ENCODE results near the gene SLC23A1. TPM values are rescaled to one million over a fixed set of nuclear protein-coding genes. Genes with fewer than 3 reads are reported as not detected.

Gene SLC23A1
- total and polyA plus RNA-seq, 2 of the 13 experiments (the other 11 are each of a cell fraction or from before 2014, with no cell fraction given) = 6.0 to 6.6 TPM

GRCh38 chr5:139391570-139392323 lies 8.7 kb upstream of the SLC23A1 start:
- H3K36me3 ChIP-seq (replicated peaks in 1 of 2; ENCODE audit: control insufficient read depth in 1 of 2, insufficient read depth in 2 of 2, low read length in 2 of 2) = no peaks in the 10 kb centered on the region
- no peak overlapping the region for H3K4me3 ChIP-seq (replicated peaks in 1 of 3; ENCODE audit: insufficient read depth in 1 of 3, low read depth in 2 of 3, low read length in 3 of 3)
- in situ Hi-C loops (cut with HindIII; ENCODE audit: extremely low pct_ligation_motif_present, low pct_unique_long_range_greater_than_20kb) = no loop called here
- H3K79me2 ChIP-seq (ENCODE audit: insufficient read depth, low read length) = no peaks in the 10 kb centered on the region
- H4K20me1 ChIP-seq (ENCODE audit: insufficient read depth, low read length) = no peaks in the 10 kb centered on the region
- H3K27me3 ChIP-seq (ENCODE audit: control insufficient read depth in 1 of 2, insufficient read depth in 2 of 2, low read length in 2 of 2) = no peaks in the 10 kb centered on the region
- CTCF ChIA-PET (ENCODE audit: low intra/inter-chr PET ratio, low total read pairs) = no interaction called here
- DNase-seq (ENCODE audit: low spot score) (no peak), FAIRE-seq (no peak), ATAC-seq (no peak)
- WGBS (ENCODE audit: low lambda C conversion rate) = 93% methylated on average over 32 of the region's 33 CpGs
- BruUV-seq (replicated peaks) = no TSS peak
- peaks cover 54% of the 10 kb centered on the region for H3K4me1 ChIP-seq (ENCODE audit: insufficient read depth, low read length)
- no peak overlapping the region for H2AFZ ChIP-seq (ENCODE audit: low read length)
- no peak overlapping the region for H3K9ac ChIP-seq (ENCODE audit: insufficient read depth, low read depth, low read length)
- H3K9me3 ChIP-seq (ENCODE audit: low read length) = no peaks in the 10 kb centered on the region
- intact Hi-C loops (cut with micrococcal nuclease; ENCODE audit: unreplicated experiment) = no loop called here
- no peak for TF ChIP-seq ZSCAN21 (CRISPR knock-in tag; IDR thresholded peaks at IDR 0.05; ENCODE audit: borderline replicate concordance)
- POLR2A ChIA-PET = interaction anchor here (1.4 kb wide), 1 partner anchor 12 kb away, joined by 3 read pairs; the partner anchor contains the start of gene SPATA24
- H3K27ac ChIP-seq (ENCODE audit: extremely low read length, insufficient read depth, low read length) = no peak overlapping the region
- no peak overlapping the region for H3K4me2 ChIP-seq (ENCODE audit: low read depth, low read length)

- H3K27ac ChIP-seq (ENCODE audit: extremely low read length, insufficient read depth, low read length) = no peak overlapping the region
- WGBS (ENCODE audit: low lambda C conversion rate) = 75% methylated on average over 8 of the region's 10 CpGs
- ChIA-PET POLR2A (interaction anchor here (0.6 kb wide), 1 partner anchor 13 kb away, joined by 3 read pairs; the partner anchor contains the start of gene SPATA24), CTCF (ENCODE audit: low intra/inter-chr PET ratio, low total read pairs) (no interaction called here)
- H3K4me1 ChIP-seq (ENCODE audit: insufficient read depth, low read length) = peaks cover 63% of the 10 kb centered on the region
- no peaks in the 10 kb centered on the region for H3K27me3 ChIP-seq (ENCODE audit: control insufficient read depth in 1 of 2, insufficient read depth in 2 of 2, low read length in 2 of 2)
- no peak for DNase-seq (ENCODE audit: low spot score)
- no peak for ATAC-seq
- intact Hi-C loops (cut with micrococcal nuclease; ENCODE audit: unreplicated experiment) = no loop called here
- in situ Hi-C loops (cut with HindIII; ENCODE audit: extremely low pct_ligation_motif_present, low pct_unique_long_range_greater_than_20kb) = no loop called here
- H3K4me3 ChIP-seq (replicated peaks in 1 of 3; ENCODE audit: insufficient read depth in 1 of 3, low read depth in 2 of 3, low read length in 3 of 3) = no peak overlapping the region
- H4K20me1 ChIP-seq (ENCODE audit: insufficient read depth, low read length) = no peaks in the 10 kb centered on the region
- H3K9me3 ChIP-seq (ENCODE audit: low read length) = no peaks in the 10 kb centered on the region
- FAIRE-seq = no peak
- H3K36me3 ChIP-seq (replicated peaks in 1 of 2; ENCODE audit: control insufficient read depth in 1 of 2, insufficient read depth in 2 of 2, low read length in 2 of 2) = no peaks in the 10 kb centered on the region
- no peaks in the 10 kb centered on the region for H3K79me2 ChIP-seq (ENCODE audit: insufficient read depth, low read length)
- TF ChIP-seq ZNF430 (CRISPR knock-in tag; IDR thresholded peaks at IDR 0.05) (no peak), ZNF816 (CRISPR knock-in tag; IDR thresholded peaks at IDR 0.05; ENCODE audit: borderline replicate concordance) (no peak), JDP2 (CRISPR knock-in tag; IDR thresholded peaks at IDR 0.05; ENCODE audit: borderline replicate concordance) (no peak), ZNF180 (CRISPR knock-in tag; IDR thresholded peaks at IDR 0.05; ENCODE audit: borderline replicate concordance, low read depth) (no peak), ZFP37 (CRISPR knock-in tag; IDR thresholded peaks at IDR 0.05; ENCODE audit: borderline replicate concordance) (no peak), NCOR1 (IDR thresholded peaks at IDR 0.05; ENCODE audit: borderline replicate concordance, low read length) (no peak)
- H2AFZ ChIP-seq (ENCODE audit: low read length) = no peak overlapping the region
- H3K9ac ChIP-seq (ENCODE audit: insufficient read depth, low read depth, low read length) = no peak overlapping the region
- BruUV-seq (replicated peaks) = no TSS peak
- H3K4me2 ChIP-seq (ENCODE audit: low read depth, low read length) = no peak overlapping the region
Observed at GRCh38 chr5:139390639-139391569, 7.8 kb upstream of the SLC23A1 start.

Measured in HepG2 (cell line).